IPS DF 6.9 (cell line): ENCODE measurements around the gene NLRC5.

ENCODE experiments used
- DNase-seq: peaks from one replicate; pipeline ENCODE4 v3.0.0-alpha.2; 2013; ENCODE audit warnings: low read depth, low spot score
- H3K27ac ChIP-seq: one replicate; pipeline ENCODE4 v1.5.1; 2013; ENCODE audit warnings: low read length, control low read depth
- H3K27me3 ChIP-seq: 2 replicates; pipeline ENCODE4 v1.6.1; 2013; ENCODE audit warnings: mild to moderate bottlenecking, low read length; ENCODE audit not compliant: control insufficient read depth, insufficient read depth
- H3K36me3 ChIP-seq: 2 replicates; pipeline ENCODE4 v1.6.1; 2013; ENCODE audit warnings: low read length; ENCODE audit not compliant: control insufficient read depth, insufficient read depth
- H3K4me1 ChIP-seq: 2 replicates; pipeline ENCODE4 v1.6.1; 2013; ENCODE audit warnings: low read length; ENCODE audit not compliant: control insufficient read depth, insufficient read depth
- H3K4me3 ChIP-seq: 2 replicates; pipeline ENCODE4 v1.5.1; 2013; ENCODE audit warnings: mild to moderate bottlenecking, low read length
- H3K9me3 ChIP-seq: 2 replicates; pipeline ENCODE4 v1.6.1; 2013; ENCODE audit warnings: low read length, inconsistent platforms; ENCODE audit not compliant: control insufficient read depth, insufficient read depth
- WGBS: extraction: QIAGEN DNeasy Blood & Tissue Kit; methylation state at CpG from one replicate; pipeline ENCODE4 v1.1.7; 2013; ENCODE audit warnings: mixed read lengths, missing lambda C conversion rate; ENCODE audit not compliant: insufficient read length, insufficient coverage; 5-methylcytosine and 5-hydroxymethylcytosine counted together

Gene NLRC5

DNA sequence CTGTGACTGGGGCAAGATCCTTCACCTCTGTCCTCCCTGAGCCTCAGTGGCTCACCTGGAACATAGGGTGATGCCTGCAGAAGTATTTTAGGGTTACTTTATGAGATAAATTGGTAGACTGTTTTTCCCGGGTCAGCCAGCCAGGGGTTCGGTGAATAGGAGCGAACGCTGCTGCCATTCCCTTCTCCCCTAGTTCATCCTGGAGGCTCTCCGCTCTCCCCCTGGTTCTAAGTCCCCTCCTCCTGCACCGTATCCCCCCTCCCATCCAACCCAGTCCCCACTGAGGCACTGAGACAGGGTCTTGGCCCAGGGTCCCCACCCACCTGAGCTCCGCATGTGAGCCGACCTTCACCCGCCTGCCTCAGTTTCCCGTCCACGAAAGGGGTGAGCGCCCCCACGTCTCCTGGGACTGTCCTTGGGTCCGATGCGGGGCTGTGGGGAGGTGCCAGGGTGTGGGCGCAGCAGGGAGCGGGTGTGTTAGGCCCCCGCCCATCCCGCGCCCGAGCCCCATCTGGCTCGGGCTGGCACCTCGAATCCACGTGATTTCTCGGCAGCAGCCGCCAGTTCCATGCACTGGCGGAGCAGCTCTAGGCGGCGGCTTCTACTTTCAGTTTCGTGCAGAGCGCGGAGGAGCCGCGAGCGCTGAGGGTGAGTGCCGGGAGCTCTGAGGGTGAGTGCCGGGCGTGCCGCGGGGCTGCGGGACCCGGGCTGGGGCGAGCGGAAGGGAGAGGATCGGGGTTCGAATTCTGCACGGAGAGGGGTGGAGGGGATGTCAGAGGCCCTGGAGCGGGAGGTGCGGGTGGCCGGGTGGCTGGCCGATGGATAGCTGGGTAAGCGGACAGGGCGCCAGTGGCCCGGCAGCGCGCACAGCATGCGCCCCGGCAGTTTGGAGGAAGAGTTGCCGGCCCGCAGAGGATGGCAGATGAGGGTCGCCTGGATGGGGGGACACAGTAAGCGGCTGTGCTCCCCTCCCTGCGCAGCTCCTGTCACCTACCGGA is at the start of gene NLRC5:
Gene NLRC5 (plus strand): TSS at position 610 of the 998 bp plus-strand sequence. CDS start 31,156 bp downstream, outside the sequence.
- no peak within 1 kb of the TSS for H3K27ac ChIP-seq
- WGBS: no CpG with 5 or more reads among the region's 64 CpGs
- peaks cover 4% of the 10 kb centered on the region; the same call in 1 of the 2 replicates for H3K27me3 ChIP-seq
- H3K4me1 ChIP-seq: no peaks in the 10 kb centered on the region; the same call in none of the 2 replicates
- no peaks in the 10 kb centered on the region for H3K36me3 ChIP-seq
- no peak for DNase-seq
- no peaks in the 10 kb centered on the region for H3K9me3 ChIP-seq
- peak within 1 kb of the TSS; percentile 53; the same call in 1 of the 2 replicates for H3K4me3 ChIP-seq

- DNase-seq: no peak
- Histone ChIP-seq H3K36me3 (peaks cover 33% of the 10 kb centered on the region), H3K27ac (no peak overlapping the region), H3K9me3 (no peaks in the 10 kb centered on the region), H3K27me3 (no peaks in the 10 kb centered on the region), H3K4me3 (no peak overlapping the region), H3K4me1 (no peaks in the 10 kb centered on the region)
- no CpG with 5 or more reads among the region's 4 CpGs for WGBS
Measured at GRCh38 chr16:56939801-56940200, 49.6 kb upstream of the NLRC5 start.

- Histone ChIP-seq H3K4me3 (no peak overlapping the region), H3K4me1 (no peaks in the 10 kb centered on the region)
Measured at GRCh38 chr16:56941092-56941491, 48.3 kb upstream of the NLRC5 start.

DNA sequence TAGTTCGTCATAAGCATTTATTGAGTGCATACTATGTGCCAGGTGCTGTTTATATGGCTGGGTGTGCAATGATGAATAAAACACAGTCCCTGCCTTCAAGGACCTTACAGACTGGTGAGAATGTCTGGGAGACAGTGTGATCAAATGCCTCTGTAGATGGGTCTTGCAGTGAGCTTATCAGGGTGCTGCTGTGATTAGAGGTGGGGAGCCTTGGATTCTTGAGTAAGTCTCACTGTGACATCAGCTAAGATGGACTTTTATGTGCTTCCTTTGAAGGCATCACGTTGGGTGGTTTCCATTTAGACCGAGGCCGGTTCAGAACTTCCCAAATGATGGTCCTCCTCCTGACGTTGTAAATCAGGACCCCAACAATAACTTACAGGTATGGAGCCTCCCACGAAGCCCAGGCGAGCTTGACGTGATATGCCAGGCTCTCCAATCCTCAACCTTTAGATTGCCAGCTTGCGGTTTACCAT is 47.5 kb upstream of the NLRC5 start:
- Histone ChIP-seq H3K4me3 (no peak overlapping the region), H3K9me3 (no peaks in the 10 kb centered on the region), H3K27ac (no peak overlapping the region), H3K4me1 (no peaks in the 10 kb centered on the region), H3K36me3 (peaks cover 37% of the 10 kb centered on the region), H3K27me3 (no peaks in the 10 kb centered on the region)
- no peak for DNase-seq
- WGBS: no CpG with 5 or more reads among the region's 9 CpGs

More at GRCh38 chr16:56941092-56941491, 48.3 kb upstream of the NLRC5 start:
- no peak overlapping the region for H3K27ac ChIP-seq
- no peaks in the 10 kb centered on the region for H3K27me3 ChIP-seq
- H3K9me3 ChIP-seq: no peaks in the 10 kb centered on the region
- DNase-seq: no peak
- H3K36me3 ChIP-seq: peaks cover 40% of the 10 kb centered on the region
- WGBS: no CpG with 5 or more reads among the region's 2 CpGs

GRCh38 chr16:56943761-56944375 is 45.5 kb upstream of the NLRC5 start:
- peaks cover 30% of the 10 kb centered on the region for H3K36me3 ChIP-seq
- DNase-seq: no peak
- WGBS: no CpG with 5 or more reads among the region's 6 CpGs
- no peak overlapping the region for H3K4me3 ChIP-seq
- no peak overlapping the region for H3K27ac ChIP-seq
- H3K4me1 ChIP-seq: no peaks in the 10 kb centered on the region
- H3K27me3 ChIP-seq: no peaks in the 10 kb centered on the region
- H3K9me3 ChIP-seq: no peaks in the 10 kb centered on the region

- no peaks in the 10 kb centered on the region for H3K4me1 ChIP-seq
- no peak for DNase-seq
- H3K9me3 ChIP-seq: no peaks in the 10 kb centered on the region
- WGBS: no CpG with 5 or more reads among the region's 2 CpGs
- no peaks in the 10 kb centered on the region for H3K27me3 ChIP-seq
- H3K27ac ChIP-seq: no peak overlapping the region
- H3K4me3 ChIP-seq: no peak overlapping the region
- H3K36me3 ChIP-seq: peaks cover 21% of the 10 kb centered on the region; the same call in 1 of the 2 replicates
Measured at GRCh38 chr16:56944954-56945839, 44.2 kb upstream of the NLRC5 start.

- Histone ChIP-seq H3K36me3 (peaks cover 18% of the 10 kb centered on the region; the same call in 1 of the 2 replicates), H3K9me3 (no peaks in the 10 kb centered on the region), H3K27ac (no peak overlapping the region), H3K27me3 (no peaks in the 10 kb centered on the region), H3K4me3 (no peak overlapping the region), H3K4me1 (no peaks in the 10 kb centered on the region)
- WGBS: no CpG with 5 or more reads among the region's 12 CpGs
- DNase-seq: no peak
Measured at GRCh38 chr16:56945847-56946527, 43.4 kb upstream of the NLRC5 start.

GRCh38 chr16:56946767-56947603 is 42.4 kb upstream of the NLRC5 start:
- peaks cover 17% of the 10 kb centered on the region; the same call in 1 of the 2 replicates for H3K36me3 ChIP-seq
- no peak overlapping the region for H3K27ac ChIP-seq
- no peak for DNase-seq
- H3K9me3 ChIP-seq: no peaks in the 10 kb centered on the region
- WGBS: no CpG with 5 or more reads among the region's 10 CpGs
- H3K27me3 ChIP-seq: no peaks in the 10 kb centered on the region
- no peak overlapping the region for H3K4me3 ChIP-seq
- H3K4me1 ChIP-seq: no peaks in the 10 kb centered on the region

- Histone ChIP-seq H3K4me1 (no peaks in the 10 kb centered on the region), H3K27me3 (no peaks in the 10 kb centered on the region), H3K4me3 (no peak overlapping the region), H3K27ac (no peak overlapping the region), H3K36me3 (peaks cover 16% of the 10 kb centered on the region; the same call in 1 of the 2 replicates), H3K9me3 (no peaks in the 10 kb centered on the region)
- DNase-seq: no peak
- WGBS: no CpG with 5 or more reads among the region's 2 CpGs
Measured at GRCh38 chr16:56947604-56947995, 41.8 kb upstream of the NLRC5 start.
